Parathyroid adenoma (tissue), 2 donors: ENCODE measurements around the gene MAP2K5.

ENCODE experiments used
- H2AFZ ChIP-seq: fragments of 300-600 bp; sonication (generic); one replicate; pipeline ENCODE4 v1.7.0; 2017; ENCODE audit warnings: antibody characterized with exemption, mild to moderate bottlenecking
- H3K27ac ChIP-seq: fragments of 300-600 bp; sonication (generic); one replicate; pipeline ENCODE4 v1.7.0; 2017
- H3K27me3 ChIP-seq: fragments of 300-600 bp; sonication (generic); one replicate; pipeline ENCODE4 v1.7.0; 2017; ENCODE audit warnings: low read length; ENCODE audit not compliant: control insufficient read depth, insufficient read depth
- H3K36me3 ChIP-seq: fragments of 300-600 bp; sonication (generic); one replicate; pipeline ENCODE4 v1.7.0; 2017; ENCODE audit warnings: low read length; ENCODE audit not compliant: control insufficient read depth, insufficient read depth
- H3K4me1 ChIP-seq: fragments of 300-600 bp; sonication (generic); one replicate; pipeline ENCODE4 v1.7.0; 2017; ENCODE audit warnings: control low read depth
- H3K4me2 ChIP-seq: fragments of 300-600 bp; sonication (generic); one replicate; pipeline ENCODE4 v1.7.0; 2017; ENCODE audit warnings: low read length
- H3K4me3 ChIP-seq: fragments of 300-600 bp; sonication (generic); one replicate; pipeline ENCODE4 v1.7.0; 2017; ENCODE audit warnings: low read depth, low read length
- H3K79me2 ChIP-seq: fragments of 300-600 bp; sonication (generic); one replicate; pipeline ENCODE4 v1.7.0; 2017; ENCODE audit warnings: control low read depth
- H3K9ac ChIP-seq: fragments of 300-600 bp; sonication (generic); one replicate; pipeline ENCODE4 v1.7.0; 2017; ENCODE audit warnings: mild to moderate bottlenecking
- H3K9me3 ChIP-seq: fragments of 300-600 bp; sonication (generic); one replicate; pipeline ENCODE4 v1.7.0; 2017; ENCODE audit warnings: low read length; ENCODE audit not compliant: control insufficient read depth
- CTCF ChIP-seq: fragments of 300-600 bp; sonication (generic); IDR thresholded peaks from one replicate; pipeline ENCODE4 v1.7.0; 2017; ENCODE audit warnings: antibody characterized with exemption, mild to moderate bottlenecking
- donor health status: primary hyperparathyroidism.

The MAP2K5 gene

DNA sequence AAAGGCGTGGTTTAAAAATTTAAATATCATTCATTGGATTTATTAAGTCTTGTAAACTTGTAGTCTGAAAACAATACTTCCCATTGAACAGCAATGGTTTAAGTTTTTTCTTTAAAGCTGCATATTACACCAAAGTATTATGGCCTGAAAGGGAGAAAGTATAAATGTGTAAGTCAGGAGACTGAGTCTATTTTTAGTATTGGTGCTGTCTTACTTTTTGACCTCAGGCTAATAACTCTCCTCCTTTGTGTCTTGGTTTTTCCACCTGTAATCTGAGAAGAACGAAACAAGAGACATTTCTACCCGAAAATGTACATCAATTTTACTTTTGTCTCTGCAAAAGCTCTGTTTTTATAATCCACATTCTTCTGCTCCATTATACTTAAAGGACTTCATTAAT is 14.0 kb upstream of the MAP2K5 start:
- Histone ChIP-seq H3K79me2 (no peaks in the 10 kb centered on the region), H3K9me3 (no peaks in the 10 kb centered on the region), H3K4me2 (no peak overlapping the region), H3K9ac (no peak overlapping the region), H3K36me3 (no peaks in the 10 kb centered on the region), H3K27ac (no peak overlapping the region), H3K27me3 (no peaks in the 10 kb centered on the region), H3K4me3 (no peak overlapping the region), H3K4me1 (peaks cover 4% of the 10 kb centered on the region), H2AFZ (no peak overlapping the region)
- TF ChIP-seq CTCF = no peak

GRCh38 chr15:67531379-67531914 is 11.1 kb upstream of the MAP2K5 start:
- Histone ChIP-seq H2AFZ (no peak overlapping the region), H3K9ac (no peak overlapping the region), H3K4me1 (peaks cover 4% of the 10 kb centered on the region), H3K4me2 (no peak overlapping the region), H3K36me3 (no peaks in the 10 kb centered on the region), H3K27me3 (no peaks in the 10 kb centered on the region), H3K79me2 (no peaks in the 10 kb centered on the region), H3K4me3 (no peak overlapping the region), H3K9me3 (no peaks in the 10 kb centered on the region), H3K27ac (no peak overlapping the region)
- TF ChIP-seq CTCF = no peak

GRCh38 chr15:67533873-67534272 is 8.6 kb upstream of the MAP2K5 start:
- Histone ChIP-seq H3K9me3 (no peaks in the 10 kb centered on the region), H3K27ac (no peak overlapping the region), H3K36me3 (no peaks in the 10 kb centered on the region), H3K27me3 (no peaks in the 10 kb centered on the region), H3K4me1 (no peaks in the 10 kb centered on the region), H3K9ac (no peak overlapping the region), H2AFZ (no peak overlapping the region), H3K4me2 (no peak overlapping the region), H3K4me3 (no peak overlapping the region), H3K79me2 (no peaks in the 10 kb centered on the region)
- TF ChIP-seq CTCF = no peak

- Histone ChIP-seq H2AFZ (no peak overlapping the region), H3K9me3 (no peaks in the 10 kb centered on the region), H3K9ac (no peak overlapping the region), H3K36me3 (no peaks in the 10 kb centered on the region), H3K4me3 (no peak overlapping the region), H3K27me3 (no peaks in the 10 kb centered on the region), H3K79me2 (no peaks in the 10 kb centered on the region), H3K4me2 (no peak overlapping the region), H3K4me1 (no peaks in the 10 kb centered on the region), H3K27ac (no peak overlapping the region)
- TF ChIP-seq CTCF = no peak
Measured at GRCh38 chr15:67534360-67534759, 8.1 kb upstream of the MAP2K5 start.

DNA sequence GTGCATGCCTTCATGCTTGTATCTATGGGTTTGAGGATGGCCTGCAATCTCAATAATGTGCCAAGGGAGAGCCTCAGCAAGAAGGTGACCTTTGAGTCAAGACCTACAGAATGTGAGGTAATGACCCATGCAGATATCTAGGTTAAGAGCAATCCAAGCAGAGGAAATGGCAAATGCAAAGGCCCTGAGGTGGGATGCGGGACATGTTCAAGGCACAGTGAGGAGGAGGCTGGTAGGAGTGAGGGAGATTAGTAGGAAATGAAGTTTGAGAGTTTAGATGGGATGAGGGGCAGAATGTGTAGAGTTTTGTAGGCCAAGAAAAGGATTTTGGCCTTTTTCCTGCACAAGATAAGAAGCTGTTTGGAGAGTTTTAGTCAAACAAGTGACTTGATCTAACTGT is 4.7 kb upstream of the MAP2K5 start:
- no peak overlapping the region for H3K4me3 ChIP-seq
- H3K36me3 ChIP-seq = no peaks in the 10 kb centered on the region
- TF ChIP-seq CTCF = no peak
- no peaks in the 10 kb centered on the region for H3K9me3 ChIP-seq
- no peak overlapping the region for H2AFZ ChIP-seq
- no peak overlapping the region for H3K9ac ChIP-seq
- H3K27ac ChIP-seq = no peak overlapping the region
- H3K27me3 ChIP-seq = no peaks in the 10 kb centered on the region
- no peaks in the 10 kb centered on the region for H3K4me1 ChIP-seq
- H3K79me2 ChIP-seq = no peaks in the 10 kb centered on the region
- H3K4me2 ChIP-seq = no peak overlapping the region
